NOMO-1 treated with DMSO at 0.1 percent for 48 hours (cell line): ENCODE measurements around the gene NAMPT.
"Not testable (repeated sequence)": the region's sequence is repeated elsewhere in the genome, so short reads cannot be mapped to it uniquely, and the experiment has no call there.

Source experiments
- DNase-seq: peaks from one replicate; lab custom pipeline; 2025; ENCODE audit not compliant: unreplicated experiment; lab: John Stamatoyannopoulos, UW

The NAMPT gene

DNA sequence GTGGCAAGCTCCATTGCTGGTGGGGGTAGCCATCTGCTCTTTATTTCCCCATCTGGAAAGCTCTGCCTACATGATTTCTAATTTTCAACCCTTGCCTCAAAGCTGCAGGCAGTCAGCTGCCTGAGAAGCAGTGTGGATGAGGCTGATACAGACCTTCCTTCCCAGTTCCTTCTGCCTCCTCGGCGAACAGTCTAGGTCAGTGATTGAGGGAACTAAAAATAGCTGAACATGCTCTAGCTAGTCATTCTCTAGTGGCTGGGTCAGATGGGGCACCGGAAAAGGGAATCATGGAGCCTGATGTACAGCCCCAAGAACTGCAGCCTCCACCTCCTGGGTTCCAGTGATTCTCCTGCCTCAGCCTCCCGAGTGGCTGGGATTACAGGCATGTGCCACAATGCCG lies 48.7 kb downstream of the NAMPT start:
- no peak for DNase-seq

DNA sequence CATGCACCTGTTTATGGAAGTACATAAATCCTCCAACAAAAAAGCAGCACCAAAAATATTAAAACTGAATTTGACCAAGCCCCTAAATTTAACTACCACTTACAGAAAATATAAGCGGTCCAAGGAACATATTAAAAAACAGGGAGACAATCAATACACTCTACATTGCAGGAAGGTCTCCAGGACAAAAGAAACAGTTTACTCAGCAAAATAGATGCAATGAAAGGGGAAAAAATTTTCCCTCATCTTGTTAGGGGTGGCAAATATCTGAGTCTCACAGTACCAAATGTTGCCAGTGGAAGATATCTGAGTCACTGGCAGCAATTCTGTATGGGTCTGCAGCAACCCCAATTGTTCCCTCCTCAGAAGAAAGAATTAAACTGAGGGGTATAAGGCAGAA lies 50.4 kb downstream of the NAMPT start:
- DNase-seq = no peak

DNA sequence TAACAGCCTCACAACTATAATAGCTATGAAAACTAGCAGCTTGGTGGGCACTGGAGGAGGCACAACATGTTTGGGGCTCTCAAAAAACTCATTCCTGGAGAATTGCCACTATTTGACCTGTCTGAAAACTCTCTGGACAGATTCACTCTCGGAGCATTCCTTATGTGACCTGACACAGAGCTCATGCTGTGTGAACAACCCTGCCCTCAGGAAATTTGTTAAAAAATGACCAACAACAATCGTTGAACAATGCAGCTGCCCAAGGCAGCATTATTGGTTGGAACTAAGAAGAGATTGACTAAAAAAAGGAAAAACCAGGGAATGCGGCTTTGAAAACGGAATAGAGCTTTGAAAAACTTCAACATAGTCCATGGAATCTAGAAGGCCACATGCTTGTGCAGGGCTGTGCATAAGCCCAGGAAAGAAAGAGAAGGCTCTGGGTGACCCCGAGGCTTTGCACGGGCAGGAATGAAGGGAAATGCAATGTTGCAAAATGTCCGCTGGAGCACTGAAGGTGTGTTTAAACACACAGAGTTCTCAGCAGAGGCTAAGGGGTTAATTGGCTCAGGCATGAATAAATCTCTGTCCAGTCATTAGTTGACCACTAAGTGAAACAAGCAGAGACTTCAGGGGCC lies 52.8 kb downstream of the NAMPT start:
- no peak for DNase-seq

DNA sequence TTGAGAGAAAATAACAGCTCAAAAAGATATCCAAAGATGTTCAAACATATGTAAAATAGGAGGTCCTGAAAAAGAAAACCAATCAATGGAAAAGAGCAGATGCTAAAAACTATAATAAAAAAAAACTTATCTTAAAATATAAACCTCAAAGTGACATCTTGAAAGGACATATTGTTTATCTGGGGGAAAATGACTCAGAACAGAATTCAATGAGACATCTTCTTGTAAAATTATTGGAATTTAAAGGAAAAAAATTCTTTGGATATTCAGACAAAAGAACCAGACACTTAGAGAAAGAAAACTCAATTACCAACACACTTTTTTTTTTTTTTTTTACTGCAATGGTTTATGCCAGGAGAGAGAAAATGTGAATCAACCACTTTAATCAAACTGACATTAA lies 58.9 kb downstream of the NAMPT start:
- no peak for DNase-seq

DNA sequence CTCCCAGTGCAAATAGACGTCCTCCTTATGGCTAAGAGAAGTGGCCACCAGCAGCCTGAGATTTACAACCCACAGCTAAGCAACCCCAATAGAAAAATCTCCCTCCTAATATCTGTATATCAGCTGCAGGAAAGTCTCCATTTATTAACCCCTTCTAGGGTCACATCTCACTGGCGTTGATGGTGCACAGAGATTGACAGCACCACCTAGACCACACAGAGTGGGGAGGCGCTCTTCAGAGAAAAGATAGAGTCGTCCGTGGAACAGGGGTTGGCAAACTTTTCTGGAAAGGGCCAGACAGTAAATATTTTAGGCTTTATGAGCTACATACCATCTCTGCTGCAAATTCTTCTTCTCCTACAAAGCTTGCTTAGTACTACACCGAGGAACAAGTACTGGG lies 60.0 kb downstream of the NAMPT start:
- DNase-seq = no peak

DNA sequence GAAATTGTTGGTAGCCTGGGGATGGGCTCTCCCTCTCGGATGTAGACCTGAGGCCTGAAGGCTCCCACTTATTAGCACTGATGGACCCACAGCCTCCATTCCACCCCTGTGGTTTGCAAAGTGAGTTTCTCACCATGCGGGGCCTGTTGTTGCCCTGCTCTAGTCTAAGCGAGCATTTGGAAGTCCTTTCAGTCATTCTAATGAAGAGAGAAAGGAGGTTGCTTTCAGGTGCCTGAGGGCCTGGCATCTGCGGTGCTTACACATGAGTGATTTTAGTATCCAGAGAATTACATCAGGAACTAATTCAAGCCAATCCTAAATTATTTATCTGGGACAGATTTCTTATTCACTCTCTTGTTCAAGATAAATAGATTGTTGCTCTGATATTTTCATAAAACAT lies 61.6 kb downstream of the NAMPT start:
- DNase-seq = no peak

DNA sequence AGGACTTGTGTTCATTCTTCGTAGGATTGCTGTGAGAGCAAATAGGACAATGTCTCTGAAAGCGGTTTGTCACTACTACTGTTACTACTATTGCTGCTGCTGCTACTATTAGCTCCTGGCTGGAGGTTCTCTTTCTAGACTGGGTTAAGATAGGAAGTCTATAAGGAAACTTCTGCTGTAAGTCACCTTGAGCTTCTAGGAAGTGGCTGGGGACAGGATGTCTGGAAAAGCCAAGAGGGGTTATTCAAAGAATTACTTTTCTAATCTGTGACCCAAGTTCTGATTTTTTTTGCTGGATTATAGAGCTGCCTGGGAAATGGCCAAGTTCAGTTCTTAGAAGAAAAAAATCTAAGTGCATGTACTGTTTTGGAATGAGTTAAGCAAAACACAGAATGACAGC lies 62.2 kb downstream of the NAMPT start:
- no peak for DNase-seq

DNA sequence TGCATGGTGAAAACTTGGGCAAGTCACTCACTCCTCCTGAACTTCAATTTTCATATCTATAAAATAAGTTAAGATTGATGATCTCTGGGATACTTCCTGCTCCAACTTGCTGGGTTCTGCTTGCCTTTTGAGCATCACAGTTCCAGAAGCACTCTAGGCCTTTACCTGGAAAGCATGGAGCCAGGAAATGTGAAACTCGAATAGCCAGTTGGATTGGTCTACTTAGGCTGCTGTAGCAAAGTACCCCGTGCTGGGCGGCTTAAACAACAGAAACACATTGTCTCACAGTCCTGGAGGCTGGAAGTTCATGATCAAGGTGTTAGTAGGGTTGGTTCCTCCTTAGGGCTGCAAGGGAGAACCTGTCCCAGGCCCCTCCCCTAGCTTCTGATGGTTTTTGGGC lies 64.5 kb downstream of the NAMPT start:
- DNase-seq = no peak

DNA sequence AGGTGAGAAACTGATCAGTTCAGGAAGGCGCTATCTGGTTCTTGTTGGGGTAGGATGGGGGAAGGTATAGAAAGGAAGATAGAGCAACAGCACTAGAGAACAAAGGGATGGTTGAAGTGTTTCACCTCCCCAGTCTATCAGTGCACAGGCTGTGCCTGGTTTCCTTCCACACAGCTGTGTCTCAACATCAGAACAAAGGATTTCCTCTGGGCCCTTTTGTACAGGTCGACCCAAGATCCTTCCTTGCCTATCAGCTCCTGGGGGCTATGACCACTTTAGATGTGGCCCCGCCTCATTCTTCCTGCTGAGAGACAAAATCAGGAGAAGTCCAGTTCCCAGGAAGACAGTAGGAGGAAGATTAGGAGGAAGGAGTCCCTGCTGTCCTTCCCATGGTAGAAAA lies 65.6 kb downstream of the NAMPT start:
- DNase-seq = no peak

DNA sequence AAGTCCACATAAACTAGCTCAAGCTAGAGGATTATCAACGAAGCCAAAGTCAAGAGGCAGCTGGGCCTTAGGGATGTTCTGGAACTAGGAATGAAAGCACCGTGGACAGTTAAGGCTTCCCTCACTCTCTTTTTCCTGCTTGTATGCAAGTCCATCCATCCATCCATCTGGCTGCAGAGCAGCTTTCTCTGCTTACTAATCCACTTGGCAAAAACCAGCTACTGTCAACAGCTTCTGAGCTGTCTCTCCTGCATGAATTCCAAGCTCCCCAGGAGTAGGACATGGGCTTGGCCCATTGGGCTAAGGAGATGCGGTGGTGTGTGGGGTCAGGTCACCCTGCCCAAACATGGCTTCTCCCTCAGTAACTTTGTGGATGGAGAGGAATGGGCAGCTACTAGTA lies 66.2 kb downstream of the NAMPT start:
- no peak for DNase-seq

DNA sequence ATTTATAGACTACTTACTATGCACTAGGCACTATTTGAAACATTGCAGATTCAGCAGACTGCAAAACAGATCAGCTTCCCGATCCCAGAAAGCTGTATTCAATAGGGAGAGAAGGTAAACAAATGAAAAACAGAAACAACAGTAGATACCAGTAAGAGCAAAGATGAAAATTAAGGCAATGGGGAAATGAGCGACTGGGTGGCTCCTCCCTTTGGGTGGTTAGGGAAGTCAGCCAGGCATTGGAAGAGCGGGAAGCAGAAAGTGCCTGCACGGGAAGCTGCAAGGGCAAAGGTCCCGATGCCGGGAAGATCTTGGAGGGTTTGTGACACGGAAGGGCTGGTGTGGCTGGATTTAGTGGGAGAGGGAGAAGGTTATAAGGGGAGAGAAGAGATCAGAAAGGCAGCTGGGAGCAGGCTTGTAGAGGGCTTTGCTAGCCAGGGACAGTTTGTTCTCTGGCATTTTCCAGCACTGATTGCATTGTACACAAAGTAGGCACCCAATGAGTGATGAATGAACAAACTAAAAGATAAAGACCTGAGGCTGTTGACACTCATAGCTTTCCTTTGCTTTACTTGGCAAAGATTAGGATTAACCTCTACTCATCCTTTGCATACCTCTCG lies 67.8 kb downstream of the NAMPT start:
- DNase-seq = no peak

DNA sequence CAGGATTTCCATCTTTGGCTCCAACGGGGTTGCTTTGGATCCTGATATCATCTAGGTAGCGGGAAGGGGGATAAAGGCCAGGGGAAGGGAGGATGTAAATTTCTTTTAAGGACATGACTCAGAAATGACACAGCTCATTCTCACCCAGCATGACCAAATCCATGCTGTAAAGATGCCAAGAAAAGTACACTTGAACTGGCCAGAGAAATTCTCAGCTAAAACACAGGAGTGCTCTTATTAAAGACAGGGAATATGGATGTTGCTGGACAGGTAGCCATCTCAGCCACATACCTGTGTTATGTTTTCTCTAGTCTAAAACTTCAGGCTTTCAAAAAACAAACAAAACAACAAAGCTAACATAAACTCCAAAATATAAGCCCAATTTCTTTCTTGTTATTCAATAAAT lies 68.3 kb downstream of the NAMPT start:
- DNase-seq = no peak

DNA sequence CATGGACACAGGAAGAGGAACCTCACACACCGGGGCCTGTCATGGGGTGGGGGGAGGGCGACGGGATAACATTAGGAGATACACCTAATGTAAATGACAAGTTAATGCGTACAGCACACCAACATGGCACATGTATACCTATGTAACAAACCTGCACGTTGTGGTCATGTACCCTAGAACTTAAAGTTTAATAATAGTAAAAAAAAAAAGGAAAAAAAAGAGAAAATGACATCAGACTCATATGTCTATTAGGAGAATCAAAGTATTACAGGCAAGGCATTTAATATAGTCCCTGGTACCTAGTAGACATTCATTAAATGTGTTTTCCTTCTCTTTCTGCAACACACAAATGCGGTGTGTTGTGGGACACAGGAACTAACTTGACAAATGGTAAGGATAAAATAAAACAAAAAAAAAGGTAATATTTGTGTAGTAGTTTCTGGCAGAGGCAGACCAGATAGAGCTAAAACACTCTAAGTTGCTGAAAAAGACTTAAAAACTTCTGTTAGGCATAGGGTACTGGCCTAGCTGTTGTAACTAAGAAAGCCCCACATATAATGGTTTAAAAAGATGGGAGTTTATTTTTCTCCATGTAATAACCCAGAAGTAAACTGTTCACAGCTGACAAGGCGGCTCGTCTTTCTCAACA lies 68.8 kb downstream of the NAMPT start:
- DNase-seq = no peak

DNA sequence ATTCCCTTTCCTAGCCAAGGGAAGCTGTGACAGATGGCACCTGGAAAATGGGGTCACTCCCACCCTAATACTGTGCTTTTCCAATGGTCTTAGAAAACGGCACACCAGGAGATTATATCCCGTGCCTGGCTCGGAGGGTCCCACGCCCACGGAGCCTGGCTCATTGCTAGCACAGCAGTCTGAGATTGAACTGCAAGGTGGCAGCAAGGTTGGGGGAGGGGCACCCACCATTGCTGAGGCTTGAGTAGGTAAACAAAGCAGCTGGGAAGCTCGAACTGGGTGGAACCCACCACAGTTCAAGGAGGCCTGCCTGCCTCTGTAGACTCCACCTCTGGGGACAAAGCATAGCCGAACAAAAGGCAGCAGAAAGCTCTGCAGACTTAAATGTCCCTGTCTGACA lies 75.8 kb downstream of the NAMPT start:
- not testable (repeated sequence) for DNase-seq

DNA sequence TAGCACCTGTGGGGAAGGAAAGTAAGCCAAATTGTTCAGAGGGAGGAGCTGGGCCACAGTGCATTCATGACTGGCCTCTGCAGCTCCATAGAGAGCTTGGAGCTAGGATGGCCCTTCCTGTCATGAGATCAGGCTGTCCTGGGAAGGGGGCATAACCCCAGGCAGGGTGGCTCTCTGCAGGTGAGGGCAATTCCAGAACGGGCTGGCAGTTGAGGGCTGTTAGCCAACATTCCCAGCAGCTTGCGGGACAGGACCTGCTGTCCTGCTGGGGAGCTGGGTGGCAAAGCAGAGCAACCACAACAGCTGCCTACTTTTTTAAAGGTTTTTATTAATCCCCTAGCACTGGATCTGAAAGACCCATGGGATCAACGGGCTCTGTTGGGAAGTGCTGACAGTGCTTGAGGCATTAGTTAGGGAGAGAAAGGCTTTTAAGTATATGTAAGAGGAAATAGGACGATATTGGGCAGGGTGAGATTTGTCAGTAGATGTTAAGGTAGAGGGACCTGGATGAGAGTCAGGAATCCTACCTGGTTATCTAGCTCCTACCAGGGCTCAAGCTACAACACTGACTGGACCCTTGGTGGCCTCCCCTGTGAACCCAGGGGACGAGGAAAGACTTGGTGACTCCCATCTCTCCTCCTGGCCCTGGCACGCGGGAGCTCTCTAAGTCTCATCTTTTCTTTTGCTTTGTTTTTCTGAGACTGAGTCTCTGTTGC lies 77.8 kb downstream of the NAMPT start:
- no peak for DNase-seq

DNA sequence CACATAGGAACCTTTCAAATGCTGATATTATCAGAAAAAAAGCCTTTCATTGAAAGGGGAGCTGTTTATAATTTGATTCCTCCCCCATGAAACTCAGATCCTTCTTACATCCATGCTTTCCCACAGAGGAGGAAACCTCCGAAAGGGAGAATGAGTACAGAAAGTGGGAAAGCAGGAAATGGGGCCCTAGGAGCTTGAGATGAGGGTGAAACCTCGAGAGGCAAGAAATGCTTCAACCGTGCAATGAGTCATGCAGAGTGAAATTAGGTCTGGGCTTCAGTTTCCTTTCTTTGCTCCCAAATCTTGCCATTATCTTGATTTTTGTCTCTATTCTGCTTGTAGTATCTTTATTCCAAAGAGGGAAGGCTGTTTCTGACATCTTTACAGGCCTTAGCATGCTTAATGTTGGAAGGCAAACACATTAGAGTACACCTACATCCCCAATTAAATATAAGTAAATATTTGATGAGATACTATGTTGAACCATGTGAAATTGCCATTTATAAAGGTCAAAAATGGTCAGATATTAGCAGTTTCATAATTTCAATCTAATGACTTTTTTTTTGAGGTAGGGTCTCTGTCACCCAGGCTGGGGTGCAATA lies 79.1 kb downstream of the NAMPT start:
- DNase-seq = no peak

DNA sequence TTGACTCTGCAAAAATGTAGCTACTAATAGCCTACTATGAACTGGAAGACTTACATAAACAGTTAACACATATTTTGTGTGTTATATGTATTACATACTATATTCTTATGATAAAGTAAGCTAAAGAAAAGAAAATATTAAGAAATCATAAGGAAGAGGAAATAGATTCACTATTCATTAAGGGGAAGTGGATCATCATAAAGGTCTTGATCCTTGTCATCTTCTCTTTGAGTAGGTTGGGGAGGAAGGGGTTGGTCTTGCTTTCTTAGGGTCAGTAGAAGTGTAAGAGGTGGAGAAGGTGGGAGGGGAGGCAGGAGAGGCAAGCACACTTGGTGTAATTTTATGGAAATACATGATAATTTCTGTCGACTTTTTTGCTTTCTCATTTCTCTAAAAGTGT lies 81.3 kb downstream of the NAMPT start:
- no peak for DNase-seq

DNA sequence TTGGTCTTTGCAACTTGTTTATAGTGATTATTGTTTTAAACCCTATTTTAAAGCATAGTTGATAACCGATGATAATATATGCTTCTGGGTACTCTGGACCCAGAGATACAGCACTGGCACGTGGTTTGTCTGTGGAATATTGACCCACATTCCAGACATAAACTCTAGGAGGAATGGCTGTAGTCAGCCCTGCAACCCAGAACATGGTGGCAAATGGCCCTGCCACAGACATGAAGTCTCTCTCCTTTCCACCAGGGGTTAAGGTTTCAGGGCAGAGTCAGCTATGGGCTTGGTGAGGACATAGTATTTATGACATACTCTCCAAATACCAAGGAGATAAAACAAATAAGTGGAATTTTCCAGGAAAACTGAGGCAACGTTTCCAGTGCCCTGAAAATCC lies 83.6 kb downstream of the NAMPT start:
- DNase-seq = no peak

DNA sequence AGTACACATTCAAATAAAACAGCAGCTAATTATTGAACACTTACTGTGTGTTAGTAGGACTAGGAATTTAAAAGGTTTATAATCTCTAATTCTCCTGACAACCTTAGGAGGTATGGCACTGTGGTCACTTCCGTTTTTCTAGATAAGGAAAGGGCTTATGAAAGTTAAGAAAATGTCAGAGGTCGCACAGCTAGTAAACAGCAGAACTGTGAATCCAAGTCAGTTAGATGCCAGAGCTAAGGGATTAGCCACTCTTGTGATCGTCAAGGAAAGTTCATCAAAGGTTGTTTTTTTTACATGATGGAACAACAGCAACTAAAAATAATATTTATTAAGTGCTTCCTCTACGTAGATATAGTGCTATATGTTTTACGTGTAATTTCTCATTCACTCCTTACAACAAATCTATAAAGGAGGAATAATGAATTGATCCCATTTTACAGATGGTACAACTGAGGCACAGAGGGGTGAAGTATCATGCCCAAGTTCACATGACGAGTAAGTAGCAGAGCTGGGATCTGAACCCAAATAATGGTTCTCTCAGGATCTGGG lies 84.9 kb downstream of the NAMPT start:
- no peak for DNase-seq

DNA sequence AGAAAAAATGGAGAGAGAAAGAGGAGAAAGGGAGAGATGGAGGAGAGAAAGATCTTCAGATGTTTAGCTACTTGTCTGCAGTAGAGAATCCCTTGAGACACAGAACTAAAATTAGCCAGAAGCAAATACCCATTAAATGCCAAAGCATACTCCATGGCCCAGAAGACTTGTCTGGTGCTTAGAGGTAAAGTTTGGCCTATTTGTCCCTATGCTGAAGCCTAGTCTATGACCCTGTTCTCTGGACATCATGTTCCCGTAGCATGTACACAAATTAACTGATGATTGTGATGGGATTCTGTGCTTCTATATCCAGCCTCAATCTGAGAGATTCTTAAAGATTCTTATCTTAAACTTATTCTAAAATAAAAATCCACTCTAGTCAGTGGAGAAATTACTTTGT lies 85.8 kb downstream of the NAMPT start:
- no peak for DNase-seq
